GM18951 (cell line): ENCODE data around the gene PKP1.

Experiments
- POLR2A ChIP-seq: IDR thresholded peaks from 4 replicates; pipeline ENCODE4 v1.6.1; 2011; ENCODE audit warnings: mild to moderate bottlenecking; ENCODE audit not compliant: insufficient read length, insufficient read depth; ENCODE audit errors: extremely low read depth
- in situ Hi-C: fragments of 300-500 bp; cut with MboI; formaldehyde crosslinking; loops from one replicate; pipeline ENCODE4 v1.12.0; 2022; ENCODE audit warnings: low sequenced_read_pairs, mixed read lengths, inconsistent platforms; ENCODE audit not compliant: unreplicated experiment

PKP1 gene

DNA sequence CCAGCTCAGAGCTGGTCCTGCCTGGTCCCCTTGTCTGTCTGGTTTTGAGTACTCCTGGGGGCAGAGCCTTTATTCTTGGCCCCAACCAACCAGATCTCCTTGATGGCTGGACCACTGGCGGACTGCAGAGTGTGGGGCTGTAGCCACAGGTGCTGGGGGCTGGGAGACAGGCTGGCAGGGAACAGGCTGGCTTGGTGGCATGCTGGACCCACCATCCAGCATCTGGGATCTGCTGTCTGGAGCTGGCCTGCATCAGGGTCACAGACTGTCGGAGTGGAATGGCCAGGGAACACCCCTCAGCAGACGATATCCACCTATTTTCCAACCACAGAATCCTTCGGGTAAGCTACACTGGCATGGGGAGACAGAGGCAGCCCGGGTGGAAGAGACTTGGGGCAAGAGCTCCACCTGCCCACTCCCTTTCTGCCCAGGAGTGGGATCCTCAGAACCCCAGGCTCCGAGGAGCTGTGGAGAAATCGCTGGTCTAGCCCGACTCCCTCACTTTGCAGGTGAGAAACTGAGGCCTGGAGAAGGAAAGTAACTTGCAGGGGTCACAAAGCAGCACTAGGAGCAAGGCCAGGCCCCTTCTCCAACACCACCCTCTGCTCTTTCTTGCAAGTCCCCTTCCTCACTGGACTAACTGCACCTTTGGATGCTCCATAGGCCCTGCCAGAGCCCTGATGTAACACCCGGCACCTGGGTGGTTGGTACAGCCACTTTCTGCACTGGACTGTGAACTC, 53.6 kb downstream of the PKP1 start:
- no peak for TF ChIP-seq POLR2A
- in situ Hi-C loops: no loop called here

DNA sequence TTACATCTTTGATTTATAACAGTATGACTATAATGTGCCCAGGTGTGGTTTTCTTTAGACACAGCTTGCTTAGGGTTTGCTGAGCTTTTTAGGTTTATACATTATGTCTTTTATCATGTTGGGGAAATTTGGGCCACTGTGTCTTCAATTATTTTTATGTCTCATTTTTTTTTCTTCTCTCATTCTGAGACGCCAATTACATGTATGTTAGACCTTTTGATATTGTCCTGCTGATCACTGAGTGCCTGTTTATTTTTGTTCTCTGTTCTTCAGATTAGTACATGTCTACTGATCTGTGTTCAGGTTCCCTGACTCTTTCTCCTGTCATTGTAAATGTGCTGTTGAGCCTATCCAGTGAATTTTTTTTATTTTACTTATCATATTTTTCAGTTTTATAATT, 58.1 kb downstream of the PKP1 start:
- in situ Hi-C loops: no loop called here

DNA sequence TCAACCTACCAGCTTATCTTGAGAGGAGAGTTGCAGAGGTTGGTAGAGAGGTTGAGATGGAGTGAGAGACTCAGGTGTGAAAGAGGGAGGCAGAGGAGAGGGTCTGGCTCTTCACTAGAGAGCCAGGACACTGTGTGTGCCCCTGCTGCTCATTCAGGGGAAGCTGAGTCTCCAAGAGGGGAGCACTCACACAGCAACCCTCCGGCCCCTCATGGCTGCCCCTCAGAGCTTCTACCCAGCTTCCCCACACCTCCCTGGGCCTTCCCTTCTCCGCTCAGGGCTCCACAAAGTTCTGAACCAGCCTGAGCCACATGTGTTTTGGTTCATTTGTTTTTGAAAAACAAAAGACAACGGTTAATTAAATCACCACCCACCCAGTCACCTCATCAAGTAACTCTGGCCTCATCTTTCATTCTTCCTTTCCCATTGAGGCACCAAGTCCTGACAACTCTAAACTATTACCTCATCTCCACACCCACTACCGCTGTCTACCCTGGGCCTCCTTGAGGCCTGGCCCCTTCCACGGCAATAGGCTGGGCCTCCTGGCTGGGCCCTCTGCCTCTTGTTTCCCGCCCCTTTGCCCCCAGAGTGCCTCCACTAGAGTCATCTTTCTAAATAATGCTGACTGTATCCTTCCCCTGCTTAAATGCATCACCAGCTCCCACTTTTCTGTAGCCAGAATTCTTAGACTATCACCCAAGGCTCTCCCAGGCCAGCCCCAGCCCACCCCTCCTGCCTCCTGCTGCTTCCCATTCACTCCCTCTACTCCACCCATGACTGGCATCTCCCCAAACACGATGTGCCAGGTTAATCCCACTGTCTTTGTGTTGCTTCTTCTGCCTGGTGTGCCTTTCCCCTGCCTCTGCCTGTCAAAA, 61.1 kb downstream of the PKP1 start:
- in situ Hi-C loops: no loop called here

More for the DNA sequence above, 58.1 kb downstream of the PKP1 start:
- TF ChIP-seq POLR2A: no peak

DNA sequence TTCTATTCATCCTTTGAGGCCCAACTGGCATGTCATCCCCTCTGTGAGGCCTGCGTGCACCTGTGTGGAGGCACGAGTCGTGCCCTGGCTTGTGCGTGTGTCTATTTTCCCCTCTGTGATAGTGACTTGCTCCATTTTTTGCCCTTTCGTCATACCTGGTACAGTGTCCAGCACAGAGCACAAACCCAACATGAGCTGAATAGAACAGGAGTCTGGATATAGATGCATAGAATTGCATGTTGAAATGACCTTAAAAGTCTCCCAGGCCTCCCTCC, 61.7 kb downstream of the PKP1 start:
- in situ Hi-C loops: no loop called here
- no peak for TF ChIP-seq POLR2A

More for the DNA sequence above, 61.1 kb downstream of the PKP1 start:
- no peak for TF ChIP-seq POLR2A

DNA sequence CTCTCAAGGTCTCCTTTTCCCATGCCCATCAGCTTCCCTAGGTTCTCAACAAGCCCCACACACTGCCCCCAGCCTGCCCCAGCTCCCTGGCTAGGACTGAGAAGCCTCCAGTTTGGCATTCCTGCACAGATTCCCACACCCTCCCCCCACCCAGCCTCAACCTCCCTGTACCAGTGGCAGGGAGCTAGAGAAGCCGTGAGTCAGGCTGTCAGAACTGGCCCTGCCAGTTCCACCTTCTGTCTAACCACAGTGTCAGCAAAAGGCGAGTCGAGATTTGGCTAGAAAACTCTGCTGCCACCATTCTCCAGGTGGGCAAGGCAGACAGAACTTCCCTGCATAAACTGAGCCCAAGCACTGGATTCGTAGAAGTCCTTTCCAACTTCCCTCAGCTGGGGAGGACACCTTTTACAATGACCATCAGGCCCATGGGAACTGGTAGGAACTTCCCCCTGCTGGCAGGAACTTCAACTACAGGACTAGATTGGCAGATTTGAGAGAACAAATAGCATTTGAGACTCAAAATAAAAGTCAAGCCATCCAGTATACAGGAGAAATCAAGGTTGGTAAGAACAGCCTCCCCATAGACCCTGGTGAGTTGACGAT, 63.1 kb downstream of the PKP1 start:
- TF ChIP-seq POLR2A: no peak
- in situ Hi-C loops: no loop called here

DNA sequence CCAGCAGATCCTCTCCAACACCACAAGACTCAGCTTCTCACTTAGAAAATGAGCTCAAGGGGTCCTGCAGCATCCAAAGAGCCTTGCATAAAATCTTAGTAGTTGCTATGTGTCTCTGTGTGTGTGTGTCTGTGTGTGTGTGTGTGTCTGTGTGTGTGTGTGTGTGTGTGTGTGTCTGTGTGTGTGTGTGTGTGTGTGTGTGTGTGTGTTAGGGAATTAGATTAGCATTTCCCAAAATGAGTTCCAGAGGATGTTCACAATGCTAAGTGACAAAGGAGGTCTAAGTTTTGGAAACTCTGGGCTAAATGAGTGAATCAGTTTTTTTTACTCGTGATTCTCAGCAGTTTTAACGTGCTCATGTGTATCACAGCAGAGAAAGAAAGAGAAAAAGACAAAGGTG, 63.7 kb downstream of the PKP1 start:
- no peak for TF ChIP-seq POLR2A
- in situ Hi-C loops: no loop called here

DNA sequence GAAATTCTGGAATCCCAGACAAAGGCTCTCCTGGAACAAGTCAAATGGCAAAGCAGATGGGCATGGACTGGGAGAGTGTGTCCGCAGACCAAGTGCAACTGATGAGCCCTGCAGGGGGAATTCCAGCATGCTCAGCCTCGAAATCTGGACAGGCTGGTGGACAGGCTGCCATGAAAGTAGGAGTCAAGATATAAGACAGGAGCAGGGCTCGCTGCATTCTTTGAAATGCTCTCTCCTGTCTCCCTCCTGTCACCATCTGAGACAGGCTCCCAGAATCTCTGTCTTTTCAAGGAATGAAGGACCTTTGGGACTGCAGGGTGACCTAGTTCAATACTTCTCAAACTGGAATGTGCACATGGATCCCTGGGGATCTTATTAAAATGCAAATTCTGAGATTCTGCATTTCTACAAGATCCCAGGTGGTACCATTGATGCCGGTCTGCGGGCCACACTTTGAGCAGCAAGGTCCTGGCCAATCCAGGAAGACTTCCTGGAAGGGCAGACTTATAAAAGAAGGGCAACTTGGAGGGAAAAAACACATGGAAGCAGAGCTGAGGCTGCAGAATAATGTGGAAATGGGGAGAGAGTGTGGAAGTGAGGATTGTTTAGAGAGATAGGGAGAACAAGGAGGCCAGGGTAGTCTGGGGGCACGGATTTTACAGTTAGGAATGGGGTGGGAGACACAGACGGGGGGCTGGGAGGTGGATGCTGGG, 64.3 kb downstream of the PKP1 start:
- in situ Hi-C loops: no loop called here
- no peak for TF ChIP-seq POLR2A

DNA sequence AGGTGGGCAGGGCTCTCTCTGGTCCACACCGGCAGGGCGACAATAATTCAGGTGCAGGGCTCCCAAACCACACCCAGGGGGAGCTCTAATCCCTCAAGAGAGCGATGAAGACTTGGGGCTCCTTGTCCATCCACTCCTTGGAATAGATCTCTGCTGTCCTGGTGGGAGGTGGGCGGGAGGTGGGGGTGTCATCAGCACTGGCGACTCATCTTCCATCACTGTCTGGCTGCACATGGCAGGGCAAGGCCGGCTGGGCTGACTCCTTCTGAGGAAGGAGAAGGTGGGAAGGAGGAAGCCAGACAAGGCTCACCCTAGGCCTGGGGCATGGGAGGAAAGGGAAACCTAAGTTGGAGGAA, 64.9 kb downstream of the PKP1 start:
- in situ Hi-C loops: no loop called here
- no peak for TF ChIP-seq POLR2A

DNA sequence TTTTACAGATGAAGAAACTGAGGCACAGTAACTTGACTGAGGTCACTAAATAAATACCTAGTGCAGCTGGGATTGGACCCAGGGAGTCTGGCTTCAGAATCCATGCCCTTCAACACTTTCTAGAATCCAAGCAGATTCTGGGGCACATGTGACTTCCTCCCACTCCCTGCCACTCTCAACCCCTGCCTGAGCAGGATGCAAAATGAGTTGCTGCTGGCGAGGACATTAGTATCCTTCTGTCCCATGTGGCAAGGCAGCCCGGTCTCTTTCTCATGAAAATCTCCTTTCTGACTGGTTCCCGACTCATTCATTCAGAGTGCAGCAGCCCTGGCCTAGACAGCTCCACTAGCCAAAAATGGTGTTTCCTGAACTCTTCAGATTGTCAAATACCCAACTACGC, 65.8 kb downstream of the PKP1 start:
- no peak for TF ChIP-seq POLR2A
- in situ Hi-C loops: no loop called here

DNA sequence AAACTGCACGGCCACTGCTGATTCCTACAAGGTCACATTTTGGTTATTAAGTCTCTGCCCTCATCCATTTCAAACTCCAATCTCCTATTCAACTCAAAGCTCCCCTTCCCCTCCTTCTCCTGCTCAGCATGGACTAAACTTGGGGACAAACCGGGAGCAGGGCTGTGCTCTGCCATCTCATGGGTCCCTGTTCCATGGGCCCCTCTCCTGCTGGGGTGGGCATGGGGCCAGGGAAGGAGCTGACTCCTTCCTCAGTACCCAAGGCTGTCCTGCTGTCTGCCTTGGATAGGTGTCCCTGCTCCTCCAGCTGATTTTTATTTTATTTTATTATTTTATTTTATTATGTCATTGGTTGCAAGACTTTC, 67.0 kb downstream of the PKP1 start:
- in situ Hi-C loops: no loop called here
- TF ChIP-seq POLR2A: no peak

DNA sequence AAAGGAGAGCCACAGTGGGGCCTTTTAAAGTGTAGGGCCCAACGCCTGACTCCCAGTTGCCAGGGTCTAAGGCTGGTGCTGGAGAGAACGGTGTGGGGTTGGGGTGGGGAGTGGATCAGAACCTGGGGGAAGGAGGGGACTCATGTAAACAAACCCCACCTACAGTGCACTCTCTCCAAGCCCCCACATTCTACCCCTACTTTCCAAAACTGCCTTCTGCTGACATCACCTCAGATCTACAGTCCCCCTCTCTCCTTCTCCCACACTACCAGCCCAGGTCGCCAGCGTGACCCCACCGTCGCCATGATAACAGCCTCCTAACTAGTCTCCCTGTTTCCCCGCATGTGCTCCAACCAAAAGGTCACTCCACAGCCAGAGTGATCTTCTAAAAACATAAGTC, 67.6 kb downstream of the PKP1 start:
- in situ Hi-C loops: no loop called here
- TF ChIP-seq POLR2A: no peak

DNA sequence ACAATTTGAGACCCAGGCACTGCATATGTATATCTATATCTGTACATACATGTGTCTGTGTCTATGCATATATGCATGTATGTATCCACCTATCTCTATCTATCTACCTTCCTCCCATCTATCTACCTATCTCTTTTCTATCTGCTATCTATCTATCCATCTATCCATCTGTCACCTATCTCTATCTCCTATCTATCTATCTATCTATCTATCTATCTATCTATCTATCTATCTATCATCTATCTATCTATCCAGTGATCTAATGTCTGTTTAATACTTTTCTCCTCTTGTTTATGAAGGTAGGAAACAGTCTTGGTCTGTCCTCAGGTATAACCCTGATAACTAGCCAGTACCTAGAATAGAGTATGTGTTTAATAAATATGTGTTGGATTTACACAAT, 68.3 kb downstream of the PKP1 start:
- in situ Hi-C loops: no loop called here
- no peak for TF ChIP-seq POLR2A

DNA sequence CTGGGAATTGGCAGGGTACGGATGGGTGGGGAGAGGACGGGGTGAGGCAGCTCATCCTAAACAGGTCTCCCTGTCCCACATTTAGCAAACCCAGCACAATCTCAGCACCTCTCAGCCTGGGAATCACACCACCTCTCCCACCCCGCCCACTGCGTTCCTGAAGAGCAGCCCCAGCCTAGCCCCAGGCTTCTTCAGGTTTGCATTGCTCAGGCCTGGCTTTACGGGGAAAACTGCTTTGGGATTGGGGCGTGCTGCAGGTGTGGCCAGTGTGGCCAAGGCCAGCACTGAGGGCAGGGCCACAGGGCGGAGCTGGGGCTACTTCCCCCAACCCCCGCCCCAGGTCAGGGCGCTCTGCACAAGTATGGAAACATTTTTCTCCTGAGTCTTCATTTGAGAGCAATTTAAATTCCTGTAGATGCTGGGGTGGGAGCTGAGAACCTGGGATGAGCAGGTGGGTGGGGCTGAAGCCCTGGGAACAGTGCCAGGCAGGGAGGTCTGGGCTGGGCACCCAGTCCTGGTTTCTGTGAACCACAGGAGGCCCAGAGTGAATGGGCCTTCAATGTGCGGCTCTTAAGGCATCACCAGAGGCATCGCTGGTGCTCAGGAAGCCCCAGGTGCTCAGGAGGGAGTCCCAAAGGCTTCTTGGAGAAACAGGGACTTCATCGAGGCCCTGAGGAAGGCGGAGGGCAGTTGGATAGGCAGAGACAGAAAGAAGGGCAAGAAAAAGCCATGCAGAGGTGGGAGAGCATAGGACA, 70.1 kb downstream of the PKP1 start:
- no peak for TF ChIP-seq POLR2A
- in situ Hi-C loops: no loop called here
